IgD-negative memory B cell (primary cell): ENCODE measurements around the gene SLC25A21. TPM values are rescaled to one million over a fixed set of nuclear protein-coding genes. Genes with fewer than 3 reads are reported as not detected.
"Not testable (repeated sequence)": the region's sequence is repeated elsewhere in the genome, so short reads cannot be mapped to it uniquely, and the experiment has no call there.

Source experiments
- H3K27ac Mint-ChIP-seq, 3 donors: one replicate each; pipeline ENCODE4 v1.8.0; 2020 to 2022; ENCODE audit warnings: mild to moderate bottlenecking in 3 of 3, mixed read lengths in 3 of 3, moderate library complexity in 1 of 3
- H3K27me3 Mint-ChIP-seq: one replicate; pipeline ENCODE4 v1.8.0; 2021; ENCODE audit warnings: mixed read lengths
- H3K36me3 Mint-ChIP-seq: one replicate; pipeline ENCODE4 v1.8.0; 2020; ENCODE audit warnings: mild to moderate bottlenecking, mixed read lengths
- H3K4me1 Mint-ChIP-seq, 3 donors: one replicate each; pipeline ENCODE4 v1.8.0; 2020 to 2022; ENCODE audit warnings: mixed read lengths in 3 of 3, mild to moderate bottlenecking in 1 of 3
- H3K4me3 Mint-ChIP-seq, 4 donors: one replicate each; pipeline ENCODE4 v1.8.0; 2020 to 2022; ENCODE audit warnings: mild to moderate bottlenecking in 4 of 4, mixed read lengths in 4 of 4, moderate library complexity in 3 of 4
- H3K9me3 Mint-ChIP-seq, 3 donors: one replicate each; pipeline ENCODE4 v1.8.0; 2020 to 2021; ENCODE audit warnings: mixed read lengths in 3 of 3, mild to moderate bottlenecking in 1 of 3
- polyA plus RNA-seq: library from polyadenylated mRNA; unstranded; fragments of 300-500 nt; fragmentation: Illumina TruSeq; gene quantifications from one replicate; pipeline ENCODE4 v1.2.3, GENCODE V29; 2021

The SLC25A21 gene
- polyA plus RNA-seq, 1 donor from 2014 or later = not detected

DNA sequence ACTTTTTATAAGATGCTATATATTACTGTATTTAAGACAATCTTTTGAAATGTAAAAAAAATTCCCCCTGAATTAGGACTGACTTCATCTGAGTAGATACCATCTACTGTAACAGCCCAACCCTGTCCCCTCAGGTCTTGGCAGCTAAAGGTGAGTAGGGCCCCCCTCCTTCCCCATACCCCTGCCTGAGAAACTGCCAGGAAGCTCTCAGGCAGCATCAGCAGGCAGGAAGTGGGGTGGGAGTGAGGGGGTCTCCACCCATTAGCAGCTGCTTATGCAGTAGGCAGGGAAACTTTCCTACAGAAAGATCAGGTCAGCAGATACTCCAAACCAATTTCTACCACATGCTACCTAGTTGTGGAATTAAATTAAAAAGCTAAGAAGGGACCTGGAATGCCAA, 448.2 kb downstream of the SLC25A21 start:
- H3K4me3 Mint-ChIP-seq = no peak overlapping the region
- H3K36me3 Mint-ChIP-seq = no peaks in the 10 kb centered on the region
- no peaks in the 10 kb centered on the region for H3K4me1 Mint-ChIP-seq

DNA sequence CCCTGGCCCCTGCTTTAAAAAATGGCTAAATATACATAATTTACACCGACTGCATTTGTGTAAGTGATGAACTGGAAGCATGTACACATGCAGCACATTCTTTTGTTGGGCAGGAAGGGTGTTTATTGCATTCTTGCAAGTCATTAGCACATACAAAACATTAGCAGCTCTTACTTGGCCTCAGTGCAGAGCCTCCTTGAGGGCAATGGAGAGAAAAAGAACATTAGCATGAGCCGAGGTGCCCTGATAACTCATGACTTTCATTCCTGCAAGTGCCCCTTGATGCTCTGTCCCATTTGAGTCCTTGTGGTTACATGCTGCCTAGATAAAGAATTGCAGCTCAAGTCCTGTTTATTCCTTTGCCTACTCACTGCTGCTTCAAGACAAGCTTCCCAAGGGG, 448.9 kb downstream of the SLC25A21 start:
- Mint-ChIP-seq H3K27me3 (no peaks in the 10 kb centered on the region), H3K4me3 (no peak overlapping the region), H3K4me1 (no peaks in the 10 kb centered on the region), H3K36me3 (no peaks in the 10 kb centered on the region), H3K9me3 (peaks cover 0 to 4% (median 0%) of the 10 kb centered on the region in 3 donors), H3K27ac (no peak overlapping the region)

More for the DNA sequence above, 448.2 kb downstream of the SLC25A21 start:
- Mint-ChIP-seq H3K27ac (no peak overlapping the region), H3K27me3 (no peaks in the 10 kb centered on the region), H3K9me3 (peaks cover 0 to 2% (median 0%) of the 10 kb centered on the region in 3 donors)

DNA sequence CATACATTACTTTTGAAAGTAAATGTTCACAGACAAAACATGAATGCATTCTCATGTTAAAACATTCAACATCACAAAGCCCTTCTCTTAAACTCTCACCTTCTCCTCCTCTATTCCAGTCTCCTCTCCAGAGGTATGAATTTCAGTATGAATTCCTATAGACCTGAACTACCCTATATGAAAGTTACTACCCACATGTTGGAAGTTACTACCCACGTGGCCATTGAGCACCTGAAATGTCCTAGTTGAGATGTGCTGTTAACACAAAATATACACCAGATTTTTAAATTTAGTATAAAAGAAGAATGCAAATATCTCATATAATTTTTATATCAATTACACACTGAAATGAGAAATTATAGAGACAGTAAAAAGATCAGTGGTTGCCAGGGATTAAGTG, 450.5 kb downstream of the SLC25A21 start:
- Mint-ChIP-seq H3K9me3 (peaks cover 0 to 4% (median 0%) of the 10 kb centered on the region in 3 donors), H3K4me1 (no peaks in the 10 kb centered on the region), H3K27me3 (no peaks in the 10 kb centered on the region), H3K36me3 (no peaks in the 10 kb centered on the region), H3K27ac (no peak overlapping the region), H3K4me3 (no peak overlapping the region)

DNA sequence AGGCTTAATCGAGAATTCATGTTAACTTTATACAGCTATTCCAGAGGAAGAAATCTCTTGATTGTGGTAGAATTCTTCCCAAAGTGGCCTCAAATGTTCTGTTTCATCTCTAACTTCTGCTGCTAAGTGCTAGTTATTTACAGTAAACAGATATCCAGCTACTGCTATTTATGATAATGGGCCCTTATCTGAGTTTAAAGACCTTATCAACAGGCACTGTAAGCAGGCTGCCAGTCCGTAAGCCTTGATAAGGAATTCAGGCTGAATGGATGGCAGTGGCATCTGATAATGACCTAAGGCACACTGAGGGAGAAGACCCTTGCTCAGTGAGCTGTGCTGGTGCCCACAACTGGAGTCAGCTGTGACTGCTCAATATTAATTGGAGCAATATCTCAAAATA, 451.7 kb downstream of the SLC25A21 start:
- Mint-ChIP-seq H3K9me3 (peaks cover 0 to 4% (median 0%) of the 10 kb centered on the region in 3 donors), H3K4me1 (no peaks in the 10 kb centered on the region), H3K27me3 (no peaks in the 10 kb centered on the region), H3K27ac (no peak overlapping the region), H3K4me3 (no peak overlapping the region), H3K36me3 (no peaks in the 10 kb centered on the region)

DNA sequence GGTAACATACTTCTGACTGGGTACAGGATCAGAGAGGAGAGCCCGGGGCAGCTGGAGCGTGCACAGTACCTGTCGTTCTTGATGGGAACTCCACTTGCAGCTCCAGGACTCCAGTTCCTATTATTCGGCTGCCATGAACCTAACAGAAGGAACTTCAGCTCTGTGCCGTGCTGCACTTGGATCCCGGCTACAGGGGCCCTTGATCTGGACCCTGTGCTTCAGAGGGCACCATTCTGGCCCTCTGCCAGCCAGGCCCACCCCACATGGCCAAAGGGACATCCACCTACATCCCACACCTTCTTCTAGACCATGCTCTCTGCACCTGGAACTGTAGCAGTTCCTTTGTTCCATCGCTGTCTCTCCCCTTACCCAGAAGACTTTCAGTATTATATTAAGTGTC, 452.6 kb downstream of the SLC25A21 start:
- no peaks in the 10 kb centered on the region for H3K27me3 Mint-ChIP-seq
- H3K9me3 Mint-ChIP-seq = peaks cover 0 to 5% (median 0%) of the 10 kb centered on the region in 3 donors
- H3K4me3 Mint-ChIP-seq = no peak overlapping the region
- no peaks in the 10 kb centered on the region for H3K4me1 Mint-ChIP-seq
- H3K36me3 Mint-ChIP-seq = no peaks in the 10 kb centered on the region
- H3K27ac Mint-ChIP-seq = no peak overlapping the region

DNA sequence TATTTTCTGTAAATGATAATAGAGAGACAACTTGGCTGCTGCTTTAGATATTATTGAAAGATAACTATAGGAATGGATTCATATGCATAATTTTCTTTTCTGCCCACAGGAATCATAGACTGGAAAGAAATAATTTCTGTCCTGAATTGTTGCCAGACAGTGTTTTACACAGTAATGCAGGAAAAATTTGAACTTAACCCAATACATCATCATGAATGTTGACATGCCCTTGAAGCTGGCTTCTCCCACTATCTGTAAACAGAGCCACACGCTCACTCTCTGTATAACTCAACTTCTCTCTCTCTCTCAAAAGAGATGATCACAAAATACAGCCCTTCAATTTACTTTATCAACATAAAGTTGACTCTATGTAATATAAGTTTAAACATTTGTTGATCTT, 454.2 kb downstream of the SLC25A21 start:
- H3K27me3 Mint-ChIP-seq = no peaks in the 10 kb centered on the region
- peaks cover 0 to 5% (median 0%) of the 10 kb centered on the region in 3 donors for H3K9me3 Mint-ChIP-seq
- H3K4me1 Mint-ChIP-seq = no peaks in the 10 kb centered on the region
- no peaks in the 10 kb centered on the region for H3K36me3 Mint-ChIP-seq
- no peak overlapping the region for H3K27ac Mint-ChIP-seq
- H3K4me3 Mint-ChIP-seq = no peak overlapping the region

DNA sequence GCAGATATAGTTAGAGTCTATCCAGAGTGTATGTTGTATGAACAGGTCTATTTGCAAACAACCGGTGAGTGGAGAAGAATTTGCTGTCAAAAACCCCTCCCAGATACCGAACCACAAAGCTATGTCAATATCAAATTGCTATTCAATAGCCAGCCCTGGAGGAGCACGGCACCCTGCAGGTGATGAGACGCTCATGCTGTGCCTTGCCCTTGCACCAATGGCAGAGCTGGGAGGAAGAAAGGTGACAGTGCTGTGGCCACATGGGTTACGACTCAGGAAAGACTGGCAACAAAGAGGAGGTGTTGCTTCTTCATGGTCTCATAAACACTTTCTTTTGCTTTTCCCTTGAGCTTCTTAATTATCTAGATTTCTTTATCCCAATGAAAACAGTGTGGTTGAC, 455.0 kb downstream of the SLC25A21 start:
- Mint-ChIP-seq H3K27me3 (no peaks in the 10 kb centered on the region), H3K27ac (no peak overlapping the region), H3K9me3 (peaks cover 0 to 5% (median 0%) of the 10 kb centered on the region in 3 donors), H3K4me3 (no peak overlapping the region), H3K4me1 (no peaks in the 10 kb centered on the region), H3K36me3 (no peaks in the 10 kb centered on the region)

DNA sequence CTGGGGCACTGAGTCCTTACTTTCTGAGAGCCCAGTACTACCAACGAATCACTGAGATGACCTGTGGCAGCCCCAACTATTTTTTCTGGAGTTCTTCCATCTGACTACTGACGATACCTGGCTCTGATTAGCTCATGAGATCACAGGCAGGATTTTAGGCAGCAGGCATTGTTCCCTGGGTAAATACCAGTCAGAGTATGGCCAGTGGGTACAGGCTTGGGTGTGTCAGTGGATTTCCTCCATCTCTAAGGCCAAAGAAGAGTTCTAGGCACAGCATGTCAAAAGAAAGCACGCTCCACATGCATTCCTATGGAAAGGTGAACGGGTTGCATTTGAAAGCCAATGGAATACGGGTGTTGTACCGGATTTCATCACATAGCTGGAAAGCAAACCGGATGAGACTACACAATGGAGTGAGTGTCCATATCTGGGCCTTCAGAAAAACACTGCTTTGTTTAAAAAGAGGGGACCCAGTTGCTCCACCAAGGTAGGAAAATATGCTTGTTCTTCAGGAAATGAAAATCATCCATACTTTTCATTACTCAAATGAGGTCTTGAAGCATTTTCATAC, 455.7 kb downstream of the SLC25A21 start:
- H3K36me3 Mint-ChIP-seq = no peaks in the 10 kb centered on the region
- no peak overlapping the region for H3K27ac Mint-ChIP-seq
- H3K4me3 Mint-ChIP-seq = no peak overlapping the region
- H3K4me1 Mint-ChIP-seq = no peaks in the 10 kb centered on the region
- H3K9me3 Mint-ChIP-seq = peaks cover 0 to 5% (median 0%) of the 10 kb centered on the region in 3 donors
- no peaks in the 10 kb centered on the region for H3K27me3 Mint-ChIP-seq

DNA sequence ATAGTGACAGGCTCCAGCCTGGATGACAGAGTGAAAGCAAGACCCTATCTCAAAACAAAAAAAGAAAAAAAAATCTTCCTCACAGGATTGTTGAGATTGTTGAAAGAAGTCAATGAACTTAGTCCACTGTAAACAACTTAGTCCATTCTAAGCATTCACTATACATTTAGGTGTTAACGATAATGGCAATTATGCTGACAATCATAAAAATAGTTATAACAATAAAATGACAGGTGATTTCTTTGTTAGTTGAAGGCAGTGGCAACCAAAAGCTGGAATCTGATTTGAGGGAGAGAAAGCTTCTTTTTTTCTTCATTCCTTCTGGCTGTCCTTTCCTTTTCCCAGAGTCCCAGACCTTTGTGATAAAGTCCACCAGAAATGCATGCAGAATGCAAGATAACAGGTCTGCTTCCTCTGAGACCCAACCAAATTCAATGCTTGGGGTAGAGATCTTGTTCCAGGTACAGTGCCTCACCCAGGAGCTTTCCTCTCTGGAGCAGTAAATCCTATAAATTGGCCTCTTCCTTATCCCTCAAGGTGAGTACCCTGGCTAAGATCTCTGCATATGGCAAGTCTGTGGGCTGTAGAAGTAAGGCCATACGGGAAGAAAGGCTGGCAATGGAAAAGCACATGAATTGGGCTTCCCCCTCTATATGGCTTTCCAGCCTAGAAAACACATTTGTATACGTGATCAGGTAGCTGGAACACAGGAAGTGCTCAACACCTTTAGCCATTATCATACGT, 458.3 kb downstream of the SLC25A21 start:
- Mint-ChIP-seq H3K36me3 (no peaks in the 10 kb centered on the region), H3K27me3 (no peaks in the 10 kb centered on the region), H3K9me3 (peaks cover 0 to 3% (median 0%) of the 10 kb centered on the region in 3 donors), H3K4me1 (no peaks in the 10 kb centered on the region), H3K27ac (peak overlapping the region in 1 of 3 donors; percentile 10), H3K4me3 (no peak overlapping the region)

DNA sequence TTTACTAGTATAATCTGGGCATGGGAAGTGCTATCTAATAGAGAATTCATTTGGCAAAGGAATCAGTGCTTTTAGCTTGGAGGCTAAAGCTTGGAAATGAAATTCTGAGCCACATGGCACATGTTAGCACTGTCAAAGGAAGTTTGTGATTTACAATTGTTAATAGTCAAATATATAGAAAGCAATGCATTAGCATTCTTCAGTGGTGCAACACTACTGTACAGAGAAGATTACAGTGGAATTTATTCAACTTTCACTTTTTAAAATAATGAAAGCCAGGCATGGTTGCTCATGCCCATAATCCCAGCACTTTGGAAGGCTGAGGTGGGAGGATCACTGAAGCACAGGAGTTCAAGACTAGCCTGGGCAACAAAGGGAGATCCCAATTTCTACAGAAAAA, 464.8 kb downstream of the SLC25A21 start:
- H3K9me3 Mint-ChIP-seq = peaks cover 0 to 3% (median 3%) of the 10 kb centered on the region in 3 donors
- no peaks in the 10 kb centered on the region for H3K4me1 Mint-ChIP-seq
- no peaks in the 10 kb centered on the region for H3K36me3 Mint-ChIP-seq
- H3K27me3 Mint-ChIP-seq = no peaks in the 10 kb centered on the region
- H3K4me3 Mint-ChIP-seq = no peak overlapping the region
- H3K27ac Mint-ChIP-seq = no peak overlapping the region

DNA sequence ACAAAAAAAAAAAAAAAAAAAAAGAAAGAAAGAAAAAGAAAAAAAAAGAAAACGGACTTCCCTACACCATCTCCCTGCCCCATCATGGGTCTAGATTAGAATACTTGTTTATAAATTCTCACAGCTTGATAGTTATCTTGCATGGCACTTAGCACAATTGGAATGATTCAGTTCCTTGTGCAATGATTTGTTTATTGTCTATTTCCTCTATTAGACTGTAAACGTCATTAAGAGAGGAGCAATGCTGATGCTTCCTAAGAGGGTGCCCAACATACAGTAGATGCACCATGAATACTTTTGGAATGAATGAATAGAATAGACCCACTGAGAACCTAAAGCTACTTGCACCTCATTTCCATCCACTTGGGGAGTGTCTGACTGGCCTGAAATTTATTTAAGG, 469.9 kb downstream of the SLC25A21 start:
- no peaks in the 10 kb centered on the region for H3K27me3 Mint-ChIP-seq
- H3K27ac Mint-ChIP-seq = no peak overlapping the region
- H3K4me3 Mint-ChIP-seq = no peak overlapping the region
- no peaks in the 10 kb centered on the region for H3K4me1 Mint-ChIP-seq
- H3K9me3 Mint-ChIP-seq = peaks cover 0 to 7% (median 6%) of the 10 kb centered on the region in 3 donors
- peaks cover 3% of the 10 kb centered on the region for H3K36me3 Mint-ChIP-seq

DNA sequence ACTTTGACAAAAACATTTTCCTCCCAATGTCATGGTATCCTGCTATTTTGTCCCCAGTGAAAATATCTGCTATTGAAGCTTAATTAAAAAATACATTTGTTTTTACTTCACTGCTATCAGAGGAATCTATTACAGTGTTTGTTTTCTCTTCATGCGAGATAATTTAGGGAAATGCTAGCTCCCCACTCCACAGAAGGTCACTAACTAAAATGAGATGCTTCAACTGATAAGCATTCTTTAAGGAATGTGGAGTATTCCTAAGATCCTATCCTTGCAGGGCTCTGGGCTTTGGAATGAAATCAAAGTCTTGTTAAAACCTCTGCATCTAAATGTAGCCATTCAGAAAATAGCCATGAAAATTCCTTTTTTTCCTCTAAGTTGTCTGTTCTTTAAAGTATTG, 471.3 kb downstream of the SLC25A21 start:
- H3K9me3 Mint-ChIP-seq = peaks cover 0 to 6% (median 5%) of the 10 kb centered on the region in 3 donors
- H3K36me3 Mint-ChIP-seq = peaks cover 3% of the 10 kb centered on the region
- H3K27me3 Mint-ChIP-seq = no peaks in the 10 kb centered on the region
- no peaks in the 10 kb centered on the region for H3K4me1 Mint-ChIP-seq
- H3K27ac Mint-ChIP-seq = no peak overlapping the region
- H3K4me3 Mint-ChIP-seq = no peak overlapping the region

DNA sequence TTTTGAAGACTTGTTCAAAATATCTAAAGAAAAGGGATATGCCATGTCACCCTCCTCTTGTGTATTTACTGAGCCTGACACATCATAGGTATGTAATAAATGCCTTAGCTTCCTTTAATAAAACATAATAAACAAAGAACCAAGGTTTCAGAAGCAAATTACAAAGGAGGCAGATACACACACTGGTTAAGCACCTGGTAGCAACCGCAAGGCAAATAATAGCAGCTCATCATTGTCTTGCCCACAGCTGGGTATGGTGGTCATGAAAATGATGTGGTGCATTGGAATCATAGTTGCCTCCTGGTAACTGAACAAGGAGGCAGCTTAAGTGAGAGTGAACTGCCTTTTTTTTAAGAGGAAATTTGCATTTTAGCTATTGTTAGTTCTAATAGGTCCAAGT, 471.8 kb downstream of the SLC25A21 start:
- peaks cover 0 to 5% (median 5%) of the 10 kb centered on the region in 3 donors for H3K9me3 Mint-ChIP-seq
- H3K27ac Mint-ChIP-seq = no peak overlapping the region
- no peak overlapping the region for H3K4me3 Mint-ChIP-seq
- no peaks in the 10 kb centered on the region for H3K27me3 Mint-ChIP-seq
- no peaks in the 10 kb centered on the region for H3K4me1 Mint-ChIP-seq
- H3K36me3 Mint-ChIP-seq = peaks cover 3% of the 10 kb centered on the region

DNA sequence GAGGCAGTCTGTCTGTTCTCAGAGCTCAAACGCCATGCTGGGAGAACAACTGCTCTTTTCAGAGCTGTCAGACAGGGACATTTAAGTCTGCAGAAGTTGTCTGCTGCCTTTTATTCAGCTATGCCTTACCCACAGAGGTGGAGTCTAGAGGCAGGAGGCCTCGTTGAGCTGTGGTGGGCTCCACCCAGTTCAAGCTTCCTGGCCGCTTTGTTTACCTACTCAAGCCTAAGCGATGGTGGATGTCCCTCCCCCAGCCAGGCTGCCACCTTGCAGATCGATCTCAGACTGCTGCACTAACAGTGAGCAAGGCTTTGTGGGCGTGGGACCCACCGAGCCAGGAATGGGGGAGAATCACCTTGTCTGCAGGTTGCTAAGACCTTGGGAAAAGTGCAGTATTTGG, 473.0 kb downstream of the SLC25A21 start:
- not testable (repeated sequence) for H3K9me3 Mint-ChIP-seq, H3K27me3 Mint-ChIP-seq, H3K4me1 Mint-ChIP-seq, H3K27ac Mint-ChIP-seq, H3K4me3 Mint-ChIP-seq, H3K36me3 Mint-ChIP-seq

DNA sequence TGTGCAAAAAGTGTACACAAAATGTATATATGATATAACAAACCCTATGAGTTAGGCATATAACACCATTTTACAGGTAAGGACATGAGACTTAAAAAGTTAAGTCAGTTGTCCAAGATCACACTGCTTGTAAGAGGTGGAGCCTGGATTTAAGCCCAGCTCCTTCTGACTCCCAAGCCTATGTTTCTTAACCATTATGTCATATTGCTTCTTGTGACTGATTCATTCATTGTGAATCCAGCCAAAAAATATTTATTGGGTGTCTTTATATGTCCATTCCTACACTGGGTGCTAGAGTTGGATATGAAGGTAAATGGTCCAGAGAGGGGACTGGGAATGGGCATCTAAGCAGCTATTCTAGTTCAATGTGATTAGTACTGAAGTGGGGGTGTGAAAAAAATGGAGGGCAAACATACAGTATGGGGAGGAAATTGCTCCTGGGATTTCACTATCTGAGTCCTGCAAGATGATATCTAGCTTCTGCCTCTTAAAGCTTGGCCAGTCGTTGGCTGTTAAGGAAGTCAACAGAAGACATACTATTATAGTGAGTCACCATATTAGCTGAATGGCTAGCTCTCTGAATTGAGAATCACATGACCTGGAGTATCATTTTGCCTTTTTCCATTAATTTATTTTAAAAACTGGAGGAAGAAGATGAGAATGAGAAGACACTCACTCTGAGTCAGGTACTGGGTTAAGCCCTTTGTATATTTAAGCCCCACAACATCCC, 481.9 kb downstream of the SLC25A21 start:
- Mint-ChIP-seq H3K9me3 (peaks cover 3 to 9% (median 6%) of the 10 kb centered on the region in 3 donors), H3K4me1 (no peaks in the 10 kb centered on the region), H3K36me3 (no peaks in the 10 kb centered on the region), H3K27ac (no peak overlapping the region), H3K27me3 (peaks cover 1% of the 10 kb centered on the region), H3K4me3 (no peak overlapping the region)
